ENCODE measurements around the gene REV3L.

The REV3L gene

DNA sequence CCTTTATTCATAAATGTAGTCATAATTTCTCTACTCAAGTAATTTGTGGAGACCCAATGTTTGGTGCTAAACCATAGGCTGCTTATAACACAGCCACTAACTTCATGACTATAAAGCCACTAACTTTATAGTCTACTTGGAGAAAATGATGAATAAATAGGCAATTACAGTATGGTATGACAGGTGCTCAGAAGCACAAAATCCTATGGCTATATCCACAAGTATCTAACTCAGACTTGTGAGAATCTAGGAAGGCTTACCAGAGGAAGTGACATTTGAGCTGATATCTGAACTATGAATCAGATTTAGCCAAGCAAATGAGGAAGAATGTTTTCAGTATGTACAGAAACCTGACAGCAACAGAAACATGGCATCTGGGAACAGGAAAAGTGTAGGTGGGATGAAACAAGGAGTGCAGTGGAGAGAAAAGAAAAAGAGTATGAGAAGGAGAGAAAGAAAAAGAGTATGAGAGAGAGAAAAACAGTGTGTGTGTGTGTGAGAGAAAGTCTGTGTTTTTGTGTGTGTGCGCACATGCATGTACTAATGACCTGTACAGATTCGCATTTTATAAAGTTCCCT is 59.9 kb downstream of the REV3L start:
- DNase-seq (ENCODE audit: low spot score): no peak

DNA sequence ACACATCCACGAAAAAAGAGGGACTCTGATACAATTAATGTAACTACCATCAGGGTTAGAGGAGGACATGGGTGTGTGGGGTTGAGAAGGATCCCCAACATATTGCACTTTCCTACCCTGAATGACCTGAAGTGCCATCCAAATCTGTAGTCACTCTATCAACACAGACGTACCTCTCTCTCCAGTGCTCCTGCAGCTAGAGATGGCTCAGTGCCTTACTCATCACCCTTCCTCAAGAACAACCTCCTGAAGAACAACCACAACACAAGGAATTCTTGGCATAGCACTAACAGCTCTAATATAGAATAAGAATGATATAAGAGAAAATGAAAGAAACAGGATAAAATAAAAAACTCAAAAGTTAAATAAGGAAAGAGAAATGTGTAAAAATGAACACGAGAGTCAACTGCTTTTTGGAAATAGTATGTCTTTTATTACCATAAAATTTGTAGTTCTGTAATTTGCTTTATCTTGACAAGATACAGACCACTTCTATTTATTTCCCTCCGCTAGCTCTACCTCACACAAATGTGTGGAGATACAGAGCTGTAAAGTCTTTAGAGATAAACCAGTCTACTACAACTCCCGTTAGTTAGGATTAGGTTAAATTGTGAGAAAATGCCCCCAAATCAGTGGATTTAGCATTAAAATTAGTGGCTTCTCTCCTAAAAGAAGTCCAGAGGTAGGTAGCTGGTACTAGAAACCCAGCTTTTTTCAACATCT is 63.9 kb downstream of the REV3L start:
- no peak for DNase-seq (ENCODE audit: low spot score)

DNA sequence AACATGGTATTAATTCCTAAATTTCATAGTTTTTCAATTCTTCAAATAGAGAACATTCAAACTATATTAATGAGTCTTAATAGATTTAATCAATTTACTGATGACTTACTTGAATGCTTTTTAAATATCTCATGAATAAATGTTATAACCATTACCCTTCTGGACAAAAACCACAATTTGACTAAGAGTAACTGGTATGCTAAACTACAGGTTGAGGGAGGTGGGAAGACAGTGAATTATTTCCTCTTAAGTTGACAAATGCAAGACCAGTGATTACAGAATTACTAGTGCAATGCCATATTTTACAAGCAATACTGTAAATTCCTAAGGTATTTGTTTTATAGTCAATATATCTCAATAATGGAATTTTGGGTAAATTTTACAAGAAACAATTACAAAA is 65.1 kb downstream of the REV3L start:
- no peak for DNase-seq (ENCODE audit: low spot score)

DNA sequence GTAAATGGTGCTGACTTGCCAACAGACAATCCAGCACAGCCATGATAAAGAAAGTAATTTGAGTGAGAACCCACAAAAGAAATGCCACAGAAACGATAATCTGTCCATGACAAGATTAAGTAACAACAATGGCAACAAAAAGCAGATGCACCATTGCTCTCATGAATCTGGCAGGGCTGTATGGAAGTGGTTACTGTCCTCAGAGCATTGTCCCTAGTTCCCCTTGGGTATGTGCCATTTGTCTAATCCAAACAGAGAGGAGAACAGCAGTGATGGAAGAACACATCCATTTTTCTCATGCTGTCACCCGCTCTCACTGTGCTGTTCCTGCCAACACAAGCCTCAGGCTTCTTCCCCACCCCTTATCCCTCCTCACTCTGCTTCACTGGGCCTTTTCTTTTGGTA is 65.8 kb downstream of the REV3L start:
- DNase-seq (ENCODE audit: low spot score): peak; percentile 92

DNA sequence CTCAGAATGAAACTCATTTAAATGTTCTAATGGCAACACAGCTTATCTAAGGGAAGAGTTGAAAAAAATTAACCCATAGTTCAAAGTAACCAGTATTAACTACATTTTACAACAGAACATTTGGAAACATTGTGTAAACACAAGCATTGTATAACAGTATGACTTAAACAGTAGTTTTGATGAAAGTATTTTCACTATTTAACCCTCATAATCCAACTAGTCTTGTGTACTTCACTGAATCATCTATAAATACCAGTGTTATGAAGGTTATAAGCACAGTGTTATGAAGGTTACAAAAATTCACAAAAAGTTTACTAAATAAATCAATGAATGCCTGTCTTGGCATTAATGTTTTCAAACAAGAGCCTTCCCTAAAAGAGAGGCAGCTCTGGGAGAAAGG is 66.5 kb downstream of the REV3L start:
- DNase-seq (ENCODE audit: low spot score): no peak

DNA sequence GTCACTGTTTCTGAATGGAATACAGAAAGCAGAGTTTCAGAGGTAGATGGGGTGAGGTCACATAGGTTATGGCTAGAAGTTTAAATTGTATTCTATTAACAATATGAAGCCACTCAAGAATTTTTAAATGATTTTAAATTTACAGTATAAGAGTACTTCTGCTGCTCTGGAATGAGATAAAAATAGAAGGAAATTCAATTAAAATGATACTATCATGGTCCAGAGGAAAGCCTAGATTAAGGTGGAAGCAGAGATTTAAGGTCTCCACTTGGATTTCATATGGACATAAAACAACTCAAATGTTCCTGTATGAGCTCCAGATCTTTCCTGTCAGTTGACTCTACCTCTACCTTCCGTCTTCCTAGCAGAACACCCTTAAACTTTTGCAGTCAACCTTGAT is 68.6 kb downstream of the REV3L start:
- DNase-seq (ENCODE audit: low spot score): no peak

DNA sequence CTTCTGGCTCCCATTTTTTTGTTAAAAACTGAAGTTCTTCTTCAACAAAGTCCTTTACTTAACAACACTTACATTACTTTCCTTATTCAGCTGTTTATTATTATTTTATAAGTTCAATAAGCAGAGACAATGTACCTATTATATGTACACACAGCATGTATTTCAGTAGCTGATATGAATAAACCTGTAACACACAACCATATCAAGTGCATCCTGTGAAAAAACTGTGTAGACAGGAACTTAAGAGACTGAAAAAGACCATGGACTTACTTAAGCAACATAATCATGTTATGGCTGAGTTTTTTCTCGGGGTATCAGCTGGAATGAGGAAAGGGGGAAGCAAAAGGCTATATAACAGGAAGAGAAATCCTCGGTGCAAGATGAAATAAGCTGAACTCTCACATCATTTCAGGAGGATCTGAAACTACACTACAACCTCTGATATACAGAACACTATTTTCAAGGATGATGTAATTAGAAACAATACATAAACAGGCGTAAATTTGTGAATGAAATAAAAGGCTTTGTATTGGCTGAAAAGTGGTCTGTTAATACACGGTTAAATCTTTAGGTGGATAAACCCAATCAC is 70.9 kb downstream of the REV3L start:
- DNase-seq (ENCODE audit: low spot score): peak; percentile 35

DNA sequence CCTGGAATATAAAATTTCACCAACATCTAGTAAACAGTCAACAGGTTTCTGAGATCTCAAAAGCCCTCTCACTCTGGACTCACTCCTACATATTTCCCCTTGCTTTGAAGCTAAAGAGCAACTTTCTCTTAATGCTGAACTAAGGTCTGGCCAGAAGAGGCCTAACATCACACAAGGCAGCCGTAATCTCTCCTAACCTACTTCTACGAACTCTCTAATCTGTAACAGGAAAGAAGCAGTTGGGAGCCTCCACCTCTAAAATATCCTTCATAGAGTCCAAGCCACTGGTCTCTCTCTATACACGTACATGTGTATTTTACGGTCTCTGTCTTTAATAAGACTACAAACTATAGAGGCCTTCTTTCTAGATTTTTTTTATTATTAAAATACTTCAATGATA is 72.0 kb downstream of the REV3L start:
- DNase-seq (ENCODE audit: low spot score): no peak

DNA sequence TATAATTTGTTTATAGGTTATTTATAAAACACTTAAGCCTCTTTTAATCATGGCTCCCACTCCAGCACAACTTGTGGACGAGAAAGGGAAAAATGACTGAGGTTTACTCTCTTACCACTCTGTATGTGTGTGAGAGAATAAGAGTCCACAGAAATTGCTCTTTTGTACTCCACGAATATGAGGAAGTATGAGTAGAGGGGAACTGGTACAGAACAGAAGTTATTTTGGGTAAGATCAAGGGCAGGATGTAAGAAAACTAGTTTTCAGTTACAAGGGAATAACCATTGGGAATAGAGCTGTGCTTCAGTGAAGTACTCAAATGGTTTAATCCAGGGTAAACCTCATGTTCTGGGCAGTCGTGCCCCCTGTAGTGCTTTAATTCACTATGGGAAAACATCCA is 72.6 kb downstream of the REV3L start:
- DNase-seq (ENCODE audit: low spot score): peak; percentile 21

DNA sequence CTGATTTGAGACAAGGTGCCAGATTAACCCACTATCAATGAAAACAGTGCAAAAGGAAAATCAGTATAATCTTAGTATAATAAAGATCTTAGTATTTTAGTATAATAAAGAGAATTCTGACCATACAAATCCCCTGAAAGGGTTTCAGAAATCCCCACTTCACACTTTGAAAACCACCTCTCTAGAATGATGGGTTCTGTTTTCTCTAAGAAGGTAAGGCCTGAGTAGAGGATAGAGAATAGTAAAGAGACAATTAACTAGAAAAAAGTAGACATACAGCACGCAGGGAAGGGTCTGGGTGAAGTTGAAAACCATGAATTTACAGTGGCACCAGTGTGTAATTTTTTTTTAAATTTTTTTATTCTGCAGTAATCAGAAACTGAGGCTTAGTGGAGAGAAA is 73.6 kb downstream of the REV3L start:
- DNase-seq (ENCODE audit: low spot score): no peak

DNA sequence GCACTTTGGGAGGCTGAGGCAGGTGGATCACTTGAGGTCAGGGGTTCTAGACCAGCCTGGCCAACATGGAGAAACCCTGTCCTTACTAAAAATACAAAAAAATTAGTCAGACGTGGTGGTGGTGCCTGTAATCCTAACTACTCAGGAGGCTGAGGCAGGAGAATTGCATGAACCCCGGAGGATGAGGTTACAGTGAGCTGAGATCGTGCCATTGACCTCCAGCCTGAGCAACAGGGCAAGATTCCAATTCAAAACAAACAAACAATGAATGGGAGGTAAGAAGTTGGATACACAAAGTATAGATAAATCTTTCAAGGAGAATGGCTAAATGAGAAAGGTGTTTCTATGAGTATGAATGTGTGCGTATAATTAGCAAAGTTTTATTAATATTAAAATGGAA is 75.3 kb downstream of the REV3L start:
- DNase-seq (ENCODE audit: low spot score): no peak

DNA sequence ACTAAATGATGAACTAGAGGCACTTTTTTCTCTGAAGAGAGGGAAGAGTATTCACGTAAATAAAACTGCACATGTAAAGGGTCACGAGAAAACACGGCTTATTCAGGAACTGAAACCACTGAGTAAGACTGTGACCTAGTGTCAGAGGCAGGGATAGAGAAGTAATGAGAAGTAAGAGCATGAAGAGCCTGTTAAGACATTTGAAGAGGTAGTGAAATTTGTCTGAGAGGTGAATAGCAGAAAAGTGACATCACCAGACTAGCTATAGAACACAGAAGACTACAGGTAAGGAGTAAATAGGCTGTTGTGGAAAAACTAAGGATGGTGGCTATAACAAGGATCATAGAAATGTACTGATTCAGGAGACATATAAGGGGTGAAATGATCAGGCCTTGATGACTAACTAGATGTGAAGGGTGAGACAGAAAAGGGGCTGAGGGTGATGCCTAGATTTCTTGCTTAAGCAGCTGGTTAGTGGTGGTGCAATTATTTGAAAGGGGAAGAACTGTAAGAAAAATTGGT is 76.8 kb downstream of the REV3L start:
- DNase-seq (ENCODE audit: low spot score): peak; percentile 65

DNA sequence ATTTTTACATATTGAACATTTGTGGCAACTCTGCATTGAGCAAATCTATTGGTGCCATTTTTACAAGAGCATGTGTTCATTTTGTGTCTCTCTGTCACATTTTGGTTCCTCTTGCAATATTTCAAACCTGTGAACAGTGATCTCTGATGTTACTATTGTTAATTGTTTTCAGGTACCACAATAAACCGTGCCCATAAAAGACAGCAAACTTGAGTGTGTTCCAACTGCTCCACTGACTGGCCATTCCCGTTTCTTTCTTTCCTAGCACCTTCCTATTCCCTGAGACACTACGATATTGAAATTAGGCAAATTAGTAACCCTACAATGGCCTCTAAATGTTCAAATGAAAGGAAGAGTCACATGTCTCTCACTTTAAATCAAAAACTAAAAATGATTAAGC is 79.6 kb downstream of the REV3L start:
- DNase-seq (ENCODE audit: low spot score): no peak

DNA sequence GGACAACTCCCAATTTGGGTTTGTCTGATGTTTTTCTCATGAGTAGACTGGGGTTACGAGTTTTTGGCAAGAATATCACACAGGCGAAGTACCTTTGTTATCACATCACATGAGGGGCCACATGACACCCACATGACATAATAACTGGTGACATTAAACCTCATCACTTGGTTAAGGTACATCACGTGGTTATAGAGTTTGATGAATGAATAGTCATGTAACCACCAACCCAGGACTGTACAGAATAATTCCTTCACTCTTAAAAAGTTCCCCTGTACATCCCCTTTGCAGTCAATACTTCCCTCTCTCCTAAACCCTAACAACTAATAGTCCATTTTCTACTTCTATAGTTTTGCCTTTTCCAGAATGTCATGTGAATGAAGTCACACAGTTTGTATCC is 83.4 kb downstream of the REV3L start:
- no peak for DNase-seq (ENCODE audit: low spot score)

DNA sequence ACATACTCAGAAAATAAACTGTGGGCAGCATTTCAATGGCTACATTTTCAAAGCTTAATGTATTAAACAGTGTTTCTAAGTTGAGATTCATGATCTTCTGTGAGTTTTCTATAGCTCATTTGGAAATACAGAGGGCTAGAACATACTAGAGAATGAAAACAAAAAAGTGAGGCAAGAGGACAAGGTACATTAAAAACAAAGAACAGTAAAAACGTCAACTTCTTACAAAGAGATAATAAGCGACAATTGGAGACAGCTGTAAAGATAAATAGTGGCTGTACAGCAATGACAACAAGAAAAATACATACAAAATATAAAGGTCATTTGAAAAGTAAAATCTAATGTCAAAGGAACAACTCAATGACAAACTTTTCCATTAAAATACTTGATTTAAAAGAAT is 94.3 kb downstream of the REV3L start:
- no peak for DNase-seq (ENCODE audit: low spot score)

DNA sequence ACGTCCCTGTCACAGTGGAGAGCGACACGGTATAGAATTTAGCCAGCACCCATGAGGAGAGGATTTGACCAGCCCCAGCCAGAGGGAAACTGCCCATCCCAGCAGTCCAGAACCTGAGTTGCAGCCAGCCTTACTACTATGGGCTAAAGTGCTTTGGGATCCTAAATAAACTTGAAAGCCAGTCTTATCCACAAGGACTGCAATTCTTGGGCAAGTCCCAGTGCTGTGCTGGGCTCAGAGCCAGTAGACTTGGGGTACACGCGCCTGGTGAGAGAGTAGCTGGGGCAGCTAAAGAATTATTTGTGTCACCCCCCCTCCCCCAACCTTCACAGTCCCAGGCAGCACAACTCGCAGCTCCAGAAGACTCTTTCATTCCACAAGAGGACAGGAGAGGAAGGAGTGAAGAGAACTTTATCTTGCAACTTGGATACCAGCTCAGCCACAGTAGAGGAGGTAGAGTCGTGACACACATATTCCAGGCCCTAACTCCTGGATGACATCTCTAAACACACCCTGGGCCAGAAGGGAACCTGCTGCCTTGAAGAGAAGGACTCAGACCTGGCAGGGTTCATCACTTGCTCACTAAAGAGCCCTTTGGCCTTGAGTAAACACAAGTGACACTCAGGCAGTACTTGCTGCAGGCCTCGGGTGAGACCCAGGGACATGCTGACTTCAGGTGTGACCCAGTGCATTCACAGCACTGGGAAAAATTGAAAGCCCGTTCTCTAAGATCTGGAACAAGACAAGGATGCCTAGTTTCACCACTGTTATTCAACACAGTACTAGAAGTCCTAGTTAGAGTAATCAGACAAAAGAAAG is 100.3 kb downstream of the REV3L start:
- peak; percentile 46 for DNase-seq (ENCODE audit: low spot score)

DNA sequence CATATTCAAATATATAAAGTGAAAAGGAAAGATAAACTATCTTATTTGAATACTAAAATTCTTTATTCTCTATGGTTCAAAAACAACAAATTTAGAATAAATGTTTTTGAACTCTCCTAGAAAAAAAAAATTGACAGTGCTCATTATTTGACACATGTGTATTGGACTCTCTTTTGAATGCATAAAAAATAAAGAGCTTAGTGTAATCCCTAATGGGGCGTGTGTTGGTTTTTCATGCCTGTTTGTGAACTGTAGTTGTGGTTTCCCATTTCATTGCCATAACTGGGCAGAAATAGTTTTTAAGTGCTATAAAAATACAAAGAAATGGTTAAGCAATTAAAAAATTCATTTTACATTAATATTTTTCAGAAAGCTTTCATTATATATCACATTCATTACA is 101.3 kb downstream of the REV3L start:
- DNase-seq (ENCODE audit: low spot score): no peak

DNA sequence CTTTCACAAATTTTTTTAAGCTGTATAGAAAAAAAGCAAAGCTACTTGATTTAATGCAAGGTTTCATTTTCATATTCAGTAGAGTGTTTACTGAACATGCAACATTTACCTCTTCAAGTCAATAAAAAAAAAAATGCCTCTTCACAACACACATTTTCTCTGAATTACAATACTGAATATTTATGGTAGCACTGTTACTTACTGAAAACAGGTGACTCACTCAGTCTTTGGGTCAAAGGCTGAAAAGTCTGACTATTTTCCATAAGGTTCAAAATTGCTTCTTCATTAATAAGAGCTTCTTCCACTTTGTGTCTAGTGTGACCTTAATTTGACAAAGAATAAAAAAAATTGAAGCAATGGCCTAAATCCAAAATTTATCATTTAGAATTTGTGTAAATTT is 101.9 kb downstream of the REV3L start:
- DNase-seq (ENCODE audit: low spot score): no peak

DNA sequence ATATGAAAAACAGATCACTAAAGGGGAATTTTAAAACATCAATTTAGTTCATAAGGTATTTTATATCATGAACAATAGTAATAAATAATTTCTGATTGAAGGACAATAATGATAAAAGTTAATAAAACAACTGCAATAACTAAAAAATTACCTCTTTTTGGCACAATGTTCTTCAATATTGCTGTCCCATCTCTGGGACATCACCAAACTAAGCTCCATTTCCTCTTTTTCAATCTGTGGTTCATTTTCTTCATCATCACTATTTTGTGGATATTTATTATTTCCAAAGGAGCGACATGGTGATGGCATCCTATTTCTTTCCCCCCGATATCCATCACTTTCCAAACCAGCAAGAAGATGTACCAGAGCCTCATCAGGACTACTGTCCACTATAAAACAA is 103.2 kb downstream of the REV3L start:
- no peak for DNase-seq (ENCODE audit: low spot score)

DNA sequence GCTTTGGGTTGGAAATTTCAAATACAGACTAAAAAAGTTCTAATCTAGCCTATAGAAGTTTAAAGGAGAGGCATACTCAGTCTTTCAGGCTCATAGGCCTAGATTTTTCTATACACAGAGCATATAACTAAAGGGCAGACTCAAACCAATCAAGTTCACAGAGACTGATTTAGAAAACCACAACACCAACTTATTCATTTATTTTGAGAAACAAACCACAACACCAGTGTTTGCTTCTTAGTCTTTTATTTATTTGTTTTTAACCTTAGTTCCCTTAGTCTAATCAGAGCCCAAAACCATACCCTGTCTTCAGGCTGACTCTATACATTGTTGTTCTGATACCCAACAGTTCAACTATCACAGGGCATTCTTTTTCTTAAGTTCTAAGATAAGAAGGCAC is 103.7 kb downstream of the REV3L start:
- DNase-seq (ENCODE audit: low spot score): no peak

DNA sequence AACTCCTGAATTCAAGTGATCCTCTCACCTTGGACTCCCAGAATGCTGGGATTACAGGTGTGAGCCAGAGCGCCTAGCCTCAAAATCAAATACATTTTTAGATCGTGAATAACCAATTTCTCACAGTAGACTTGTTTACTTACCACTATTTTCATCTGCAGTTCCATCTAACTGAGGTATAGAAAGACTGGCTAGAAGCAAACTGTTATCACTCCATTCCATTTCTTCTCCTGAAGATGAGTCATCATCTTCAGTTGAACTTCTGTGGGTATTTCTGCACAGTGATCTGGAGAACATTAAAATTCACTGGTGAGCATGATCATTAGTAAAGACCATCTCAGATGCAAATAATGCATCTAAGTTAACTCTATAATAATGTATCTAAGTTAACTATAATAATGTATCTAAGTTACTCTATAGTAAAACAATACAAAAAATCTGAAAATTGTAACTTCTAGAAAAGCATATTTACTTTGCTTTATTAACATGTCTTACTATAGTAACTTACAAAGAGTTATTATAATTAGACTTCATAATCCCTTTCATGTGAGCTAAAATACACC is 105.4 kb downstream of the REV3L start:
- DNase-seq (ENCODE audit: low spot score): no peak

DNA sequence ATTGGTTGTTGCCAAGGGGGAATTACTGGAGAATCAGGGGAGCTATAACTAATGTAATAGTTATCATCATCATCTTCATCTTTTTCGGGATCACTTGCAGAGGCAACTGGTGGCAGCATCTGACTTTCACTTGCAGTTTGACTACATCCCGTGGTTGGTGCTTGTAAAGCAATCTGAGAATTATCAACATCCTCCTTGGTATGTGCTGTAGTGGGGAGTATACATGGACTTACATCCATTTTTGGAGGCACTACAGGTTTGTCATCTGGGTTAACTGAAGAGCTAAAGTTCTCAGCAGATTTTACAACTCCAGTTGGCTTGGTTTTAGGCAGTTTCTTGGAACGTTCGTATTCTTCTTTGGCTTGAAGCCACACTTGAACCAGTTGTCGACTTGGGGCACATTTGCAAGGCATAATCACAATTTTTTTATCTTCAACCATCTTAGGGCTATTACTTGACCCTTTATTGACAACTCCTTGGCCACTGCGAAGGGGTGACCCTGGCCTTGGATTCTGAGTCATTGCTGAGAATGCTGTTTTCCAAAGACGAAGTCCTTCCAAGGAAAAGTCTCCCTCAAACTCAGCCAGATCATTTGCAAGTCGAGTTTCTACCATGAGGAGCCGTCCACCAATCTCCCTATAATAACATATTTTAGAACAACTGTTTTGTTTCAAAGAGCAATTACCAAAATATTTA is 115.5 kb downstream of the REV3L start:
- DNase-seq (ENCODE audit: low spot score): no peak
